ENCODE results near the gene RFLNA. TPM values are rescaled to one million over a fixed set of nuclear protein-coding genes. Genes with fewer than 3 reads are reported as not detected.

RFLNA gene
- total and polyA plus RNA-seq, 8 donors: 18.2 to 294 (median 75.8) TPM

GRCh38 chr12:124314207-124314606, 19.3 kb downstream of the RFLNA start:
- Histone ChIP-seq H3K27me3 (no peaks in the 10 kb centered on the region), H3K36me3 (peaks cover 9 to 48% (median 32%) of the 10 kb centered on the region in 4 donors), H3K27ac (no peak overlapping the region), H3K4me3 (no peak overlapping the region), H3K9me3 (no peaks in the 10 kb centered on the region), H3K4me1 (peaks cover 0 to 16% (median 3%) of the 10 kb centered on the region in 4 donors)
- DNase-seq: no peak
- 88 to 94% (median 91%) methylated on average over 18 to 30 of the region's 30 CpGs for WGBS, 5 donors
- intact Hi-C loops (cut with DNase I; ENCODE audit: low total_unique reads): no loop called here
- TF ChIP-seq, protein P1, sequence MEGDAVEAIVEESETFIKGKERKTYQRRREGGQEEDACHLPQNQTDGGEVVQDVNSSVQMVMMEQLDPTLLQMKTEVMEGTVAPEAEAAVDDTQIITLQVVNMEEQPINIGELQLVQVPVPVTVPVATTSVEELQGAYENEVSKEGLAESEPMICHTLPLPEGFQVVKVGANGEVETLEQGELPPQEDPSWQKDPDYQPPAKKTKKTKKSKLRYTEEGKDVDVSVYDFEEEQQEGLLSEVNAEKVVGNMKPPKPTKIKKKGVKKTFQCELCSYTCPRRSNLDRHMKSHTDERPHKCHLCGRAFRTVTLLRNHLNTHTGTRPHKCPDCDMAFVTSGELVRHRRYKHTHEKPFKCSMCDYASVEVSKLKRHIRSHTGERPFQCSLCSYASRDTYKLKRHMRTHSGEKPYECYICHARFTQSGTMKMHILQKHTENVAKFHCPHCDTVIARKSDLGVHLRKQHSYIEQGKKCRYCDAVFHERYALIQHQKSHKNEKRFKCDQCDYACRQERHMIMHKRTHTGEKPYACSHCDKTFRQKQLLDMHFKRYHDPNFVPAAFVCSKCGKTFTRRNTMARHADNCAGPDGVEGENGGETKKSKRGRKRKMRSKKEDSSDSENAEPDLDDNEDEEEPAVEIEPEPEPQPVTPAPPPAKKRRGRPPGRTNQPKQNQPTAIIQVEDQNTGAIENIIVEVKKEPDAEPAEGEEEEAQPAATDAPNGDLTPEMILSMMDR (IDR thresholded peaks at IDR 0.05): no peak
- TF ChIP-seq POLR2AphosphoS5 (IDR thresholded peaks at IDR 0.05): no peak
- no peak for TF ChIP-seq POLR2A (IDR thresholded peaks at IDR 0.05)
- no peak for TF ChIP-seq EP300 (IDR thresholded peaks at IDR 0.05)

DNA sequence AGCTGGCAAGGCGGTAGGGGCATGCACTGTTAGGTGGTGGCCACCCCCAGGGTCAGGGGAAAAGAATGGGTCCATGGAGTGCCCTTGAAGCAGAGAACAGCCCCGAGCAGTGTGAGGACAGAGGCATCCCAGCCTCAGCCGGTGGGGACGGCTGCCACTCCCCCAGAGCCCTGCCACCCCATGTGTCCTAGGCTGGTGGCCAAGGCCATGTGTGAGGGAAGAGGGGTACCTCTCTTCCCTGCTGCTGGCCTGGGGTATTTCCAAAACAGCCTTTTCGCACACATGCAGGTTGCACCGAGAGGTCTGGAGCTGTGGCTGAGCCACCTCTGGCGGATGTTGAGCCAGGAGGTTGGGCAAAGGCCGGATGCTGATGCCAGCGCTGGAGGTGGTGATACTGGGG, 19.9 kb downstream of the RFLNA start:
- Histone ChIP-seq H3K27me3 (no peaks in the 10 kb centered on the region), H3K4me1 (peaks cover 0 to 16% (median 0%) of the 10 kb centered on the region in 4 donors), H3K27ac (no peak overlapping the region), H3K4me3 (no peak overlapping the region), H3K36me3 (peaks cover 9 to 48% (median 32%) of the 10 kb centered on the region in 4 donors), H3K9me3 (no peaks in the 10 kb centered on the region)
- WGBS, 5 donors: 67 to 80% (median 72%) methylated on average over 6 to 9 of the region's 9 CpGs
- TF ChIP-seq EP300 (IDR thresholded peaks at IDR 0.05) (no peak), POLR2A (IDR thresholded peaks at IDR 0.05) (no peak)
- no peak for DNase-seq
- intact Hi-C loops (cut with DNase I; ENCODE audit: low total_unique reads): loop anchor here (5.0 kb wide), 1 partner anchor 272 kb away; no protein-coding TSS in a partner anchor

- no peak for DNase-seq
- intact Hi-C loops (cut with DNase I; ENCODE audit: low total_unique reads): loop anchor here (5.0 kb wide), 1 partner anchor 273 kb away; no protein-coding TSS in a partner anchor
- Histone ChIP-seq H3K9me3 (no peaks in the 10 kb centered on the region), H3K36me3 (peaks cover 9 to 43% (median 32%) of the 10 kb centered on the region in 4 donors), H3K4me1 (peaks cover 0 to 16% (median 0%) of the 10 kb centered on the region in 4 donors), H3K27me3 (no peaks in the 10 kb centered on the region), H3K27ac (no peak overlapping the region), H3K4me3 (no peak overlapping the region)
- TF ChIP-seq EP300 (IDR thresholded peaks at IDR 0.05): no peak
- no peak for TF ChIP-seq POLR2AphosphoS5 (IDR thresholded peaks at IDR 0.05)
- TF ChIP-seq, protein P1 (IDR thresholded peaks at IDR 0.05): no peak
- TF ChIP-seq POLR2A (IDR thresholded peaks at IDR 0.05): no peak
- 78 to 85% (median 79%) methylated on average over 9 to 17 of the region's 17 CpGs for WGBS, 5 donors
These were observed 20.6 kb downstream of the RFLNA start for GRCh38 chr12:124315372-124316044.

GRCh38 chr12:124316257-124316900, 21.5 kb downstream of the RFLNA start:
- intact Hi-C loops (cut with DNase I; ENCODE audit: low total_unique reads): loop anchor here (5.0 kb wide), 1 partner anchor 274 kb away; no protein-coding TSS in a partner anchor
- 85 to 90% (median 86%) methylated on average over 5 to 12 of the region's 12 CpGs for WGBS, 5 donors
- Histone ChIP-seq H3K4me1 (peaks cover 0 to 11% (median 1%) of the 10 kb centered on the region in 4 donors), H3K9me3 (no peaks in the 10 kb centered on the region), H3K36me3 (peaks cover 9 to 41% (median 32%) of the 10 kb centered on the region in 4 donors), H3K27ac (no peak overlapping the region), H3K27me3 (no peaks in the 10 kb centered on the region), H3K4me3 (no peak overlapping the region)
- no peak for TF ChIP-seq EP300 (IDR thresholded peaks at IDR 0.05)
- no peak for DNase-seq

- Histone ChIP-seq H3K4me3 (no peak overlapping the region), H3K9me3 (no peaks in the 10 kb centered on the region), H3K36me3 (peaks cover 9 to 41% (median 31%) of the 10 kb centered on the region in 4 donors), H3K27me3 (no peaks in the 10 kb centered on the region), H3K4me1 (peaks cover 0 to 11% (median 5%) of the 10 kb centered on the region in 4 donors), H3K27ac (no peak overlapping the region)
- DNase-seq: no peak
- WGBS, 5 donors: 69 to 77% (median 74%) methylated on average over 12 of the region's 12 CpGs
- intact Hi-C loops (cut with DNase I; ENCODE audit: low total_unique reads): loop anchor here (5.0 kb wide), 1 partner anchor 275 kb away; no protein-coding TSS in a partner anchor
- TF ChIP-seq POLR2AphosphoS5 (IDR thresholded peaks at IDR 0.05) (no peak), POLR2A (IDR thresholded peaks at IDR 0.05) (no peak), EP300 (IDR thresholded peaks at IDR 0.05) (no peak)
- TF ChIP-seq, protein P1 (IDR thresholded peaks at IDR 0.05): no peak
These were observed 22.5 kb downstream of the RFLNA start for GRCh38 chr12:124317400-124317799.
